AML-193 (cell line): ENCODE data around the gene F3.

ENCODE experiments used
- DNase-seq, 2 experiments: peaks; one replicate each; lab custom pipeline; 2025; lab: John Stamatoyannopoulos, UW

Gene F3

GRCh38 chr1:94527447-94528031 is 14.0 kb downstream of the F3 start:
- DNase-seq: peak; percentile 24 to 38

GRCh38 chr1:94526152-94526980 is 15.2 kb downstream of the F3 start:
- DNase-seq: no peak

- DNase-seq: no peak
These were observed 17.0 kb downstream of the F3 start for GRCh38 chr1:94524531-94524930.

- peak; percentile 34 to 37 for DNase-seq
These were observed 19.3 kb downstream of the F3 start for GRCh38 chr1:94522304-94522703.

GRCh38 chr1:94519351-94519750 is 22.2 kb downstream of the F3 start:
- DNase-seq: no peak

GRCh38 chr1:94515296-94515947 is 26.1 kb downstream of the F3 start:
- DNase-seq: no peak

- peak; percentile 15 to 23 for DNase-seq
These were observed 27.3 kb downstream of the F3 start for GRCh38 chr1:94514095-94514727.

GRCh38 chr1:94512816-94513215 is 28.7 kb downstream of the F3 start:
- no peak for DNase-seq

- no peak for DNase-seq
These were observed 37.0 kb downstream of the F3 start for GRCh38 chr1:94504601-94505000.

GRCh38 chr1:94503153-94503552 is 38.4 kb downstream of the F3 start:
- no peak for DNase-seq

GRCh38 chr1:94501935-94502334 is 39.6 kb downstream of the F3 start:
- no peak for DNase-seq

GRCh38 chr1:94501426-94501825 is 40.1 kb downstream of the F3 start:
- no peak for DNase-seq

- no peak for DNase-seq
These were observed 45.3 kb downstream of the F3 start for GRCh38 chr1:94496076-94496755.

GRCh38 chr1:94490556-94490955 is 51.0 kb downstream of the F3 start:
- no peak for DNase-seq

GRCh38 chr1:94486990-94487389 is 54.6 kb downstream of the F3 start:
- no peak for DNase-seq

GRCh38 chr1:94481473-94481933 is 60.1 kb downstream of the F3 start:
- DNase-seq: peak; percentile 56 to 72

GRCh38 chr1:94479682-94480081 is 61.9 kb downstream of the F3 start:
- no peak for DNase-seq
